SU-DHL-6 (cell line): Measurements from ENCODE around the gene ASTN2.

Experiments
- CTCF ChIP-seq: fragments of 200-600 bp; sonication (generic); IDR thresholded peaks from one replicate; pipeline ENCODE4 v1.5.1; 2017; ENCODE audit warnings: antibody characterized with exemption, mild to moderate bottlenecking, low read length, moderate library complexity; ENCODE audit not compliant: insufficient read depth, poor library complexity, severe bottlenecking
- EZH2phosphoT487 ChIP-seq: fragments of 200-600 bp; sonication (generic), shearing (Covaris generic); conservative IDR thresholded peaks from 2 replicates; pipeline ENCODE4 v1.6.1; 2018; ENCODE audit warnings: mild to moderate bottlenecking, antibody characterized with exemption, low read length, moderate library complexity, mixed read lengths

DNA sequence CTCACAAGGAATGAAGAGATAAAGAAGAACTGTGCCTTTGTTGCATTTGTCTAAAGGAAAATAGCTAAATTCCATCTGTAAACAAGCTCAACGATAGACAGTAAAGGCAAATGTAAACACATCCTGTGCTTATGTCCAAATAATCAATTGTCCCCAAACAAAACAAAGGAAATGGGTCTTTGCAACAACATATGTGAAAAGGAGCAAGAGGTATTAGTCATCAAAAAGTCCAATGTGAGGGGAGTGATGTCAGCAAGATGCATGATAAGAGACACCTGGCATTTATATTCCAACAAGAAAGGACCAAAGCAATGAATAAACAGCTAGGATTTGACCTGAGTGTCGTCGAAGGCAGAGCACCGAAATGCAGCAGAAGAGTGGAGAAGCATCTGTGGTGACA lies 209.1 kb downstream of the ASTN2 start:
- TF ChIP-seq CTCF (no peak), EZH2phosphoT487 (no peak)
